SK-N-SH treated with all-trans-retinoic acid at 6 μM for 48 hours (cell line): ENCODE measurements around the gene NDUFV3.
"Not testable (repeated sequence)": the region's sequence is repeated elsewhere in the genome, so short reads cannot be mapped to it uniquely, and the experiment has no call there.

Experiments
- ATAC-seq: fragments of 200-7000 bp; cut with Tn5 transposase; 3 replicates; pipeline ENCODE4 v1.9.1; 2020; ENCODE audit warnings: mild to moderate bottlenecking, moderate library complexity
- ARNTL ChIP-seq: fragments of 450-650 bp; formaldehyde crosslinking; IDR thresholded peaks from 2 replicates; pipeline ENCODE4 v1.5.0; 2020; ENCODE audit warnings: low read depth, mild to moderate bottlenecking, moderate library complexity, borderline replicate concordance
- BACH2 ChIP-seq: fragments of 250-450 bp; sonication (Bioruptor Pico); IDR thresholded peaks from 2 replicates; pipeline ENCODE4 v1.9.0; 2021; ENCODE audit warnings: mild to moderate bottlenecking, borderline replicate concordance
- CREB5 ChIP-seq: fragments of 250-450 bp; sonication (Bioruptor Pico); IDR thresholded peaks from 2 replicates; pipeline ENCODE4 v1.5.1; 2020; ENCODE audit warnings: low read depth, mild to moderate bottlenecking, moderate library complexity
- CSDC2 ChIP-seq: fragments of 250-450 bp; sonication (Bioruptor Pico); IDR thresholded peaks from 2 replicates; pipeline ENCODE4 v1.5.0; 2020; ENCODE audit warnings: mild to moderate bottlenecking, moderate library complexity
- CSRNP3 ChIP-seq: fragments of 250-450 bp; sonication (Bioruptor Pico); IDR thresholded peaks from 2 replicates; pipeline ENCODE4 v1.5.1; 2021; ENCODE audit warnings: mild to moderate bottlenecking, moderate library complexity
- ESRRG ChIP-seq: fragments of 250-450 bp; sonication (Bioruptor Pico); IDR thresholded peaks from 2 replicates; pipeline ENCODE4 v1.6.1; 2021; ENCODE audit warnings: mild to moderate bottlenecking
- ISL1 ChIP-seq: fragments of 250-450 bp; sonication (Bioruptor Pico); IDR thresholded peaks from 2 replicates; pipeline ENCODE4 v2.1.2; 2022; ENCODE audit warnings: mild to moderate bottlenecking, moderate library complexity
- OSR1 ChIP-seq: fragments of 250-450 bp; sonication (Bioruptor Pico); IDR thresholded peaks from 2 replicates; pipeline ENCODE4 v1.8.0; 2022; ENCODE audit warnings: moderate library complexity, mild to moderate bottlenecking, inconsistent platforms
- PATZ1 ChIP-seq: fragments of 250-450 bp; sonication (Bioruptor Pico); IDR thresholded peaks from 2 replicates; pipeline ENCODE4 v1.8.0; 2020; ENCODE audit warnings: mild to moderate bottlenecking, moderate library complexity, borderline replicate concordance
- POU6F1 ChIP-seq: fragments of 250-450 bp; sonication (Bioruptor Pico); IDR thresholded peaks from 2 replicates; pipeline ENCODE4 v1.8.0; 2021; ENCODE audit warnings: low read depth, mild to moderate bottlenecking, moderate library complexity, borderline replicate concordance
- PPARA ChIP-seq: fragments of 250-450 bp; sonication (Bioruptor Pico); IDR thresholded peaks from 2 replicates; pipeline ENCODE4 v1.5.0; 2020; ENCODE audit warnings: mild to moderate bottlenecking, borderline replicate concordance
- SNAI2 ChIP-seq: fragments of 250-450 bp; sonication (Bioruptor Pico); IDR thresholded peaks from 2 replicates; pipeline ENCODE4 v1.5.0; 2020; ENCODE audit warnings: mild to moderate bottlenecking, moderate library complexity
- TCF4 ChIP-seq: fragments of 250-450 bp; sonication (Bioruptor Pico); IDR thresholded peaks from 2 replicates; pipeline ENCODE4 v1.8.0; 2021; ENCODE audit warnings: mild to moderate bottlenecking, moderate library complexity, borderline replicate concordance
- TOX ChIP-seq: fragments of 250-450 bp; sonication (Bioruptor Pico); IDR thresholded peaks from 2 replicates; pipeline ENCODE4 v1.8.0; 2021; ENCODE audit warnings: mild to moderate bottlenecking, moderate library complexity, borderline replicate concordance
- TSHZ2 ChIP-seq: fragments of 250-450 bp; sonication (Bioruptor Pico); IDR thresholded peaks from 2 replicates; pipeline ENCODE4 v1.5.0; 2020; ENCODE audit warnings: mild to moderate bottlenecking, moderate library complexity
- ZC3H10 ChIP-seq: fragments of 250-450 bp; sonication (Bioruptor Pico); IDR thresholded peaks from 2 replicates; pipeline ENCODE4 v1.5.1; 2021; ENCODE audit warnings: mild to moderate bottlenecking, moderate library complexity
- ZFP3 ChIP-seq: fragments of 250-450 bp; sonication (Bioruptor Pico); IDR thresholded peaks from 2 replicates; pipeline ENCODE4 v1.5.0; 2020; ENCODE audit warnings: mild to moderate bottlenecking, moderate library complexity
- ZFP30 ChIP-seq: fragments of 450-650 bp; formaldehyde crosslinking; IDR thresholded peaks from 2 replicates; pipeline ENCODE4 v1.5.0; 2022; ENCODE audit warnings: mild to moderate bottlenecking, moderate library complexity
- ZNF565 ChIP-seq: fragments of 450-650 bp; formaldehyde crosslinking; conservative IDR thresholded peaks from 2 replicates; pipeline ENCODE4 v1.5.0; 2020; ENCODE audit warnings: low read depth, mild to moderate bottlenecking, moderate library complexity
- ZNF70 ChIP-seq: fragments of 450-650 bp; formaldehyde crosslinking; IDR thresholded peaks from 2 replicates; pipeline ENCODE4 v1.5.0; 2020; ENCODE audit warnings: mild to moderate bottlenecking, moderate library complexity
- ZNF8 ChIP-seq: fragments of 450-650 bp; formaldehyde crosslinking; IDR thresholded peaks from 2 replicates; pipeline ENCODE4 v1.5.0; 2020; ENCODE audit warnings: mild to moderate bottlenecking, moderate library complexity

NDUFV3 gene

GRCh38 chr21:42925114-42925926 is 32.2 kb downstream of the NDUFV3 start, which contains the start of gene ERVH48-1:
ERVH48-1 (minus strand) TSS chr21:42925630; CDS start chr21:42919006, 6,624 bp downstream.
- no peak for ATAC-seq
- no peak for TF ChIP-seq ISL1 (CRISPR knock-in tag)
- no peak for TF ChIP-seq ZNF565 (CRISPR knock-in tag)
- TF ChIP-seq ARNTL (CRISPR knock-in tag), result no peak
- no peak for TF ChIP-seq TSHZ2
- TF ChIP-seq POU6F1 (CRISPR knock-in tag), result no peak
- no peak for TF ChIP-seq ZFP30 (CRISPR knock-in tag)
- no peak for TF ChIP-seq SNAI2
- no peak for TF ChIP-seq TOX (CRISPR knock-in tag)
- TF ChIP-seq PATZ1 (CRISPR knock-in tag), result no peak
- TF ChIP-seq ZC3H10, result no peak
- no peak for TF ChIP-seq CSRNP3
- no peak for TF ChIP-seq PPARA (CRISPR knock-in tag)
- TF ChIP-seq OSR1, result no peak
- no peak for TF ChIP-seq ESRRG (CRISPR knock-in tag)
- TF ChIP-seq ZNF8 (CRISPR knock-in tag), result no peak
- no peak for TF ChIP-seq ZNF70 (CRISPR knock-in tag)
- no peak for TF ChIP-seq BACH2
- TF ChIP-seq ZFP3 (CRISPR knock-in tag), result no peak
- no peak for TF ChIP-seq TCF4
- no peak for TF ChIP-seq CSDC2

- ATAC-seq, result not testable (repeated sequence)
Observed at GRCh38 chr21:42927474-42928200, 34.5 kb downstream of the NDUFV3 start.

GRCh38 chr21:42929969-42930368 is 36.9 kb downstream of the NDUFV3 start:
- no peak for ATAC-seq
- no peak for TF ChIP-seq TCF4
- no peak for TF ChIP-seq PPARA (CRISPR knock-in tag)
- TF ChIP-seq ARNTL (CRISPR knock-in tag), result no peak
- TF ChIP-seq ZC3H10, result no peak
- no peak for TF ChIP-seq ISL1 (CRISPR knock-in tag)
- no peak for TF ChIP-seq ZNF70 (CRISPR knock-in tag)
- TF ChIP-seq CREB5 (CRISPR knock-in tag), result no peak
- TF ChIP-seq CSRNP3, result no peak
- no peak for TF ChIP-seq SNAI2
- no peak for TF ChIP-seq OSR1
- no peak for TF ChIP-seq CSDC2
- no peak for TF ChIP-seq POU6F1 (CRISPR knock-in tag)
- TF ChIP-seq ZFP30 (CRISPR knock-in tag), result no peak
- no peak for TF ChIP-seq ESRRG (CRISPR knock-in tag)
